Activated naive CD8-positive, alpha-beta T cell treated with anti-CD3 and anti-CD28 coated beads, Interleukin-2, amount 50 U/mL, for 16 hours (primary cell): ENCODE results near the gene PTGES3L.
"Not testable (repeated sequence)": the region's sequence is repeated elsewhere in the genome, so short reads cannot be mapped to it uniquely, and the experiment has no call there.

Experiments used
- DNase-seq: peaks from one replicate; pipeline ENCODE4 v3.0.0-alpha.2; 2020; ENCODE audit warnings: low read depth, low spot score

The PTGES3L gene

DNA sequence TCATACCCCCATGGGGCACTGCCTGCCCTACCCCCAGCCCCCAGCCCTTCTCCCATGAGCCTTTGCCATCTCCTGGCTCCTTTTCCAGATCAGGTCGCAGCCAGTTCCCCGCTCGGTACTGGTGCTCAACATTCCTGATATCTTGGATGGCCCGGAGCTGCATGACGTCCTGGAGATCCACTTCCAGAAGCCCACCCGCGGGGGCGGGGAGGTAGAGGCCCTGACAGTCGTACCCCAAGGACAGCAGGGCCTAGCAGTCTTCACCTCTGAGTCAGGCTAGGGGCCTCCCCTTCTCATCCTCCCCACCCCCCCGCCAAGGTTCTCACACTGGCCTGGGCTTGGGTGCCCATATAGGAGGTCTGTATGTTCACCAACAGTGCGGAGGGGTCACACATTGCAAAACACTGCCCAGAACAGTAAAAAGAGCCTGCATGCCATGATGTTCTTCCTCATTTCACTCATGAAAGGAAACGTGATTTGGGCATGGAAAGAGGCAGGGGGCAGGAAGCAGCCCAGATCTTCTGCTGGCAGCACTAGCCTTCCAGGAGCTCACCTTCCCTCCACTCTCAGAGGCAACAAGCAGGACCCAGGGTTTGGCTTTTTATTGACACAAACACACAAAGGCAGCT, 34.3 kb upstream of the PTGES3L start:
- DNase-seq, result no peak

GRCh38 chr17:43013296-43013695, 33.4 kb upstream of the PTGES3L start:
- DNase-seq, result no peak

GRCh38 chr17:43011728-43012472, 32.0 kb upstream of the PTGES3L start:
- DNase-seq, result no peak

- DNase-seq, result no peak
Measured at GRCh38 chr17:43010667-43011308, 30.9 kb upstream of the PTGES3L start.

DNA sequence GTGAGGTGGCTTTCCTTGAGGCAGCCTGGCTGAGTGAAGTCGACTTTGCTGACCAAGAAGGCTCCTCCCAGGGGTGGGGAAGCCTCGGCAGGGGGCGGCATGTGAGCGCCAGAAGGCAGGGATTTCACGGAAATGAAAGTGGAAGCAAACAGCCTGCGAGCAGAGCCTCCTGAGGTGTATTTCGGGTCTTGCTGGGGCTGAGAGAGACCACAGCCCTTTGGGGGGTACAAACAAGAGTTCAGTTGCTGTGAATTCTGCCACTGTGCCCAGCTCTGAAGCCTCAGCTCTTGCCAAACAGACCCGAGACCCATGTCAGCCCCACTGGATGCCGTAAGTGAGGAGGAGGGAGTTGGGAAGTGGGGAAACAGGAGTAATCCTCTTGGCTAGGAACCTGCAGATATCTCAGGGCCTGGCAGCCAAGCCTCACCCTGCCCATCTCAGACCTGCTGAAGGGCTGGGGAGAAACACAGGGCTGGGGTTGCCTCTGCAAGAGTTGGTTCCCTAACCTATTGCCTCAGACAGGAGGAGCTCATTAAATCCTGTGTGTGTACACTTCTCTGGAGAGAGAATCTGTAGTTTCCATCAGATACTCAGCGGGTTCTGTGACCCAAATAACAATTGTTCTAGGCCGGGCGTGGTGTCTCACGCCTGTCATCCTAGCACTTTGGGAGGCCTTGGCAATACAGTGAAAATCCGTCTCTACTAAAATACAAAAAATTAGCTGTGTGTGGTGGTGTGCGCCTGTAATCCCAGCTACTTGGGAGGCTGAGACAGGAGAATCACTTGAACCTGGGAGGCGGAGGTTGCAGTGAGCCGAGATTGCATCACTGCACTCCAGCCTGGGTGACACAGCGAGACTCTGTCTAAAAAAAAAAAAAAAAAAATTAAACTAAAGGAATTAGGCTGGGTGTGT, 27.0 kb upstream of the PTGES3L start, which contains the start of gene IFI35:
TSS of gene IFI35 (plus strand) at position 146 of the 913 bp plus-strand sequence. CDS start at position 310, 164 bp downstream.
- peak; percentile 76 for DNase-seq

DNA sequence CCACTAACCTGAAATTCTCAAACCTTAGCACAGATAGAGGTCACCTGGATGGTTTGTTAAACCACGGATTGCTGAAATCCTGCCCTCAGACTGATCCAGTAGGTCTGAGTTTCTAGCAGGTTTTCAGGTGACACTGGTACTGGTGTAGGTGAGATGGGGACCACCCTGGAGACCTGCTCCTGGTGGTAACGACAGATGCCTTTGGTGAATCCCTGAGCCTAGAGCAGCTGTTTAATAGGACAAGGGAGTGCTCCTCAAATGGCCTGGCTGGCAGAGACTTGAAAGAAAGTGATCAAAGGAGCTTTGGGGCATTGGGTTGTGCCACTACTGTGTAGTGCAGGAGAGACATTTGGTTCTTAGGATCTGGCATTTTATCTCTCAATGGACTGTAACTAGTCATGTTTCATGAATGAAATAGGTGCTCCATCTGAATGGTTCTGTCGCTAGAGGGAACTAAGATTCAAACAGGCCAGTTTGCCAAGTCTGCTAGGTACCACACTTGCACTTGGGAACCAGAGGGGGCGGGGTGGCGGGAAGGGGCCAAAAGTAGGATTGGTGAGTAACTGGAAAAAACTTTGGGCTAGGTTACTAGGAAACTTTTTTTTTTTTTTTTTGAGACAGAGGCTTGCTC, 23.8 kb upstream of the PTGES3L start:
- no peak for DNase-seq

- not testable (repeated sequence) for DNase-seq
Measured at GRCh38 chr17:43000894-43001293, 21.0 kb upstream of the PTGES3L start.

GRCh38 chr17:42999003-42999525, 19.2 kb upstream of the PTGES3L start:
- no peak for DNase-seq

- DNase-seq, result peak; percentile 94
Measured at GRCh38 chr17:42997984-42998938, 18.4 kb upstream of the PTGES3L start, which contains the start of gene RPL27. Gene RPL27, plus strand, starts transcription at chr17:42998419. Its CDS starts 332 bp downstream, at chr17:42998751.

- DNase-seq, result no peak
Measured at GRCh38 chr17:42997390-42997983, 17.6 kb upstream of the PTGES3L start.

- DNase-seq, result not testable (repeated sequence)
Measured at GRCh38 chr17:42993913-42994312, 14.0 kb upstream of the PTGES3L start.

DNA sequence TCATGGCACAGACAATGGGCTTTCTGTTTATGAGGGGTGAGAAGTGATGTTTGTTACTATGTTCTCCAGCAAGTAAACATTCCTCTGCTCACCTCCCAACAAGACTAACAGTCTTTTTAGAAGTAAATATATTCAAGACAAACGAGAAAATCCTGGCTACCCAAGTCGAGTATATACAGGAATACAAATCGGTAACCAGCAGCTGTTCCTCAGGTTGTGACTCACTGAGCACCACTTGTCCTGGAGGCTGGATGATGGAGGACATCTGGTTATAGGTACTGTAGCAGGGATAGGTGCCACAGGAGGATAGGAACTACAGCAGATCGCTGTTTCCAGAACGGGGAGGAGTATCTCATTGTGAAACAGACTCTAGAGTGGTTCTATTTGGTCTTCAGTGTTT, 13.0 kb upstream of the PTGES3L start:
- DNase-seq, result no peak

- DNase-seq, result no peak
Measured at GRCh38 chr17:42991471-42991870, 11.6 kb upstream of the PTGES3L start.

DNA sequence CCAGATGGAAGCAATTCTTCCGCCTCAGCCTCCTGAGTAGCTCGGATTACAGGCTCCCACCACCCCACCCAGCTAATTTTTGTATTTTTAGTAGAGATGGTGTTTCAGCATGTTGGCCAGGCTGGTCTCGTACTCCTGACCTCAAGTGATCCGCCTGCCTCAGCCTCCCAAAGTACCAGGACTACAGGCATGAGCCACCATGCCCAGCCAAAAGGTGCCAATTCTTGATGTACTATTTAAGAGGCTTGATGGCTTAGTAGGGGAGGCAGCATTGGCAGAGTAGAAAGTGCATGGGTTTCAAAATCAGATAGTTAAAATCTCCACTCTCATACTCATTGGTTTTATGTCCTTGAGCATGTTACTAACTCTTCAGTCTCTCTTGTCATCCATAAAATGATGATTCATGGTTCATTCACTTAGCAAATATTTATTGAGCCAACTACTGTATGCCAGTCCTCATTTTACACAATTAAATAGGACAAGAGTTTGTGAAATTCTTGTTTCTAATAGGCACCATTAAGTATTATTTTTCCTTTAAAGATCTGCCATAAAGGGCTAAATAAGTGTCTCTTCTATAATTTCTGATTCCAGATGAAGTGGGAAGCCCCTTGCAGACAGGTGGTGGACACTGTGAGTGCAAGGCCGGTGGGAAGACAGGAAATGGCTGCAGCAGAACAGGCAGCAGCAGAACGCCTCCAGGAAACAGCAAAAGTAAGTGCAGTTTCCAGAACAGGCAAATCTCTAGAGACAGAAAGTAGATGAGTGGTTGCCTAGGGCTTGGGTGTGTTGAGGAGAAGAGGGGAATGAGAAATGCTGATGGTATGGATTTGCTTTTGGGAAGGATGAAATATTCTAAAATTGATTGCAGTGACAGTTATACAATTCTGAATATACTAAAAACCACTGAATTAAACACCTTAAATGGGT, 10.1 kb upstream of the PTGES3L start:
- no peak for DNase-seq

DNA sequence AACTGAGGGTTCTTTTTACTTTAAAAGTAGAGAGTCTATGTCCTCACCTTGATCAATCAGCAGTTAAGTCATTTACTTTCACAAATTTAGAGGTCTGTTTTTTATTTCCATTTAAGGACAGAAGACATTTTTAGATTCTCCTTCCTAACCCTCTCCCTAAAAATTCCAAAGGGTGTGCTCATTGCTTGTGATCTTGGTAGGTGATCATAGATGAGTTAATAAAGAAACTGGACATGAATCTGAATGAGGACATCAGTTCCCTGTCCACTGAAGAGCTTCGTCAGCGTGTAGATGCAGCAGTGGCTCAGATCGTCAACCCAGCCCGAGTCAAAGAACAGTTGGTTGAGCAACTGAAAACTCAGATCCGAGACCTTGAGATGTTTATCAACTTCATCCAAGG, 9.3 kb upstream of the PTGES3L start:
- DNase-seq, result no peak

- no peak for DNase-seq
Measured at GRCh38 chr17:42985225-42985624, 5.3 kb upstream of the PTGES3L start.

GRCh38 chr17:42982266-42982665, 2.4 kb upstream of the PTGES3L start:
- no peak for DNase-seq

DNA sequence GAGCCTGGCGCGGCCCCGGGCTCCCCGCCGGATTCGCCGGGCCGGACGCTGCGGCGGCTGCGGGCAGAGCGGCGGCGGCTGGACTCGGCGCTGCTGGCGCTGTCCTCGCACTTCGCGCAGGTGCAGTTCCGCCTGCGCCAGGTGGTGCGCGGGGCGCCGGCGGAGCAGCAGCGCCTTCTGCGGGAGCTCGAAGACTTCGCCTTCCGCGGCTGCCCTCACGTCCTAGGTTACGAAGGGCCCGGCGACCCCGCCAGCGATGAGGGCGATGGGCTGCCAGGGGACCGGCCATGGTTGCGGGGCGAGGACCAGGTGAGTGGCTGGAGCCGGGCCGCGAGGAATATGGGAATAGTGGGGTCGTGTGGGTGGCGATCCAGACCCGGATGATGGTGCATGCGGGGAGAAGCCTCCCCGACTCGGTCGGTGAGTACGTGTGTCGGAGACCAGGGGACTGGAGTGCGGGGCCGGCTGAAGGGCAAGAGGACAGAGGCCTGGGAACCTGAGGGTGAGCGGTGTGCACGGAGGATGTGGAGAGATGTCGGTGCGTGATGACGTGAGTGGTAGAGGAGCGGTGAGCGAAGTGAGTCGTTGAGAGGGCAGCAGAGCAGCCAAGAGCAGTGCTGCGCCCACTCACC, 1.0 kb upstream of the PTGES3L start:
- DNase-seq, result peak; percentile 25
